Activated naive CD8-positive, alpha-beta T cell treated with anti-CD3 and anti-CD28 coated beads, Interleukin-2, amount 50 U/mL, for 24 hours (primary cell): ENCODE data around the gene NAALADL1.

Experiments
- ATAC-seq: fragments of 150-1000 bp; cut with Tn5 transposase; one replicate; pipeline ENCODE4 v1.10.0; 2021
- DNase-seq: peaks from one replicate; pipeline ENCODE4 v3.0.0; 2021
- H3K27ac Mint-ChIP-seq: one replicate; pipeline ENCODE4 v1.8.0; 2021; ENCODE audit warnings: mild to moderate bottlenecking, mixed read lengths
- H3K27me3 Mint-ChIP-seq: one replicate; pipeline ENCODE4 v1.8.0; 2021; ENCODE audit warnings: mixed read lengths
- H3K36me3 Mint-ChIP-seq: one replicate; pipeline ENCODE4 v1.8.0; 2021; ENCODE audit warnings: low read depth, mixed read lengths
- H3K4me1 Mint-ChIP-seq: one replicate; pipeline ENCODE4 v1.8.0; 2021; ENCODE audit warnings: mixed read lengths
- H3K4me3 Mint-ChIP-seq: one replicate; pipeline ENCODE4 v1.8.0; 2021; ENCODE audit warnings: mild to moderate bottlenecking, moderate library complexity, mixed read lengths
- H3K9me3 Mint-ChIP-seq: one replicate; pipeline ENCODE4 v1.8.0; 2021; ENCODE audit warnings: mixed read lengths

Gene NAALADL1

GRCh38 chr11:65058419-65059054, at the start of gene NAALADL1:
TSS of gene NAALADL1 (minus strand) at chr11:65058553. CDS start at chr11:65058521, 32 bp downstream.
- no peaks in the 10 kb centered on the region for H3K9me3 Mint-ChIP-seq
- H3K4me1 Mint-ChIP-seq, result peaks cover 8% of the 10 kb centered on the region
- H3K36me3 Mint-ChIP-seq, result no peaks in the 10 kb centered on the region
- peak within 1 kb of the TSS; percentile 14 for H3K27ac Mint-ChIP-seq
- H3K27me3 Mint-ChIP-seq, result no peaks in the 10 kb centered on the region
- H3K4me3 Mint-ChIP-seq, result no peak within 1 kb of the TSS
- DNase-seq (no peak), ATAC-seq (no peak)

- Mint-ChIP-seq H3K9me3 (no peaks in the 10 kb centered on the region), H3K27me3 (no peaks in the 10 kb centered on the region), H3K4me3 (no peak overlapping the region), H3K27ac (no peak overlapping the region), H3K36me3 (peaks cover 11% of the 10 kb centered on the region), H3K4me1 (peaks cover 19% of the 10 kb centered on the region)
- ATAC-seq (no peak), DNase-seq (no peak)
These were observed 49.6 kb upstream of the NAALADL1 start for GRCh38 chr11:65107751-65108468.

GRCh38 chr11:65107078-65107477, 48.7 kb upstream of the NAALADL1 start:
- H3K27ac Mint-ChIP-seq, result no peak overlapping the region
- DNase-seq, result no peak

GRCh38 chr11:65104628-65105027, 46.3 kb upstream of the NAALADL1 start:
- Mint-ChIP-seq H3K9me3 (no peaks in the 10 kb centered on the region), H3K36me3 (peaks cover 14% of the 10 kb centered on the region), H3K27ac (no peak overlapping the region), H3K27me3 (no peaks in the 10 kb centered on the region), H3K4me1 (no peaks in the 10 kb centered on the region), H3K4me3 (no peak overlapping the region)
- DNase-seq, result no peak
- ATAC-seq, result no peak

More at GRCh38 chr11:65107078-65107477, 48.7 kb upstream of the NAALADL1 start:
- Mint-ChIP-seq H3K36me3 (peaks cover 11% of the 10 kb centered on the region), H3K4me1 (peaks cover 17% of the 10 kb centered on the region), H3K9me3 (no peaks in the 10 kb centered on the region), H3K4me3 (no peak overlapping the region), H3K27me3 (no peaks in the 10 kb centered on the region)
- no peak for ATAC-seq

- peaks cover 2% of the 10 kb centered on the region for H3K4me1 Mint-ChIP-seq
- ATAC-seq (no peak), DNase-seq (no peak)
- H3K27me3 Mint-ChIP-seq, result no peaks in the 10 kb centered on the region
- no peak overlapping the region for H3K4me3 Mint-ChIP-seq
- H3K36me3 Mint-ChIP-seq, result peaks cover 19% of the 10 kb centered on the region
- H3K9me3 Mint-ChIP-seq, result no peaks in the 10 kb centered on the region
- H3K27ac Mint-ChIP-seq, result peak overlapping the region; percentile 7
These were observed 45.1 kb upstream of the NAALADL1 start for GRCh38 chr11:65103476-65103875.

GRCh38 chr11:65102142-65103095, 44.1 kb upstream of the NAALADL1 start:
- no peak for DNase-seq
- H3K4me1 Mint-ChIP-seq, result peaks cover 4% of the 10 kb centered on the region
- no peak overlapping the region for H3K4me3 Mint-ChIP-seq
- no peaks in the 10 kb centered on the region for H3K9me3 Mint-ChIP-seq
- no peaks in the 10 kb centered on the region for H3K27me3 Mint-ChIP-seq
- H3K36me3 Mint-ChIP-seq, result peaks cover 21% of the 10 kb centered on the region
- no peak for ATAC-seq
- no peak overlapping the region for H3K27ac Mint-ChIP-seq

- Mint-ChIP-seq H3K4me1 (peaks cover 12% of the 10 kb centered on the region), H3K36me3 (peaks cover 14% of the 10 kb centered on the region), H3K27me3 (no peaks in the 10 kb centered on the region), H3K27ac (no peak overlapping the region), H3K9me3 (no peaks in the 10 kb centered on the region), H3K4me3 (no peak overlapping the region)
- DNase-seq, result no peak
- no peak for ATAC-seq
These were observed 42.5 kb upstream of the NAALADL1 start for GRCh38 chr11:65100674-65101350.

- DNase-seq (no peak), ATAC-seq (no peak)
- H3K4me3 Mint-ChIP-seq, result peak overlapping the region; percentile 91
- peaks cover 9% of the 10 kb centered on the region for H3K36me3 Mint-ChIP-seq
- H3K9me3 Mint-ChIP-seq, result no peaks in the 10 kb centered on the region
- H3K4me1 Mint-ChIP-seq, result peaks cover 16% of the 10 kb centered on the region
- H3K27me3 Mint-ChIP-seq, result no peaks in the 10 kb centered on the region
- H3K27ac Mint-ChIP-seq, result peak overlapping the region; percentile 46
These were observed 38.6 kb upstream of the NAALADL1 start for GRCh38 chr11:65096926-65097325.

- peak; percentile 85 for DNase-seq
- Mint-ChIP-seq H3K27ac (peak within 1 kb of the TSS; percentile 90), H3K36me3 (peaks cover 9% of the 10 kb centered on the region), H3K9me3 (no peaks in the 10 kb centered on the region), H3K27me3 (no peaks in the 10 kb centered on the region), H3K4me3 (peak within 1 kb of the TSS; percentile 91), H3K4me1 (peaks cover 16% of the 10 kb centered on the region)
- peak; percentile 98 for ATAC-seq
These were observed 37.8 kb upstream of the NAALADL1 start, which contains the start of gene VPS51 for GRCh38 chr11:65095974-65096806. TSS of gene VPS51 (plus strand) at chr11:65096214. CDS start at chr11:65096251, 37 bp downstream.

GRCh38 chr11:65095427-65095826, 37.1 kb upstream of the NAALADL1 start:
- no peaks in the 10 kb centered on the region for H3K27me3 Mint-ChIP-seq
- H3K9me3 Mint-ChIP-seq, result no peaks in the 10 kb centered on the region
- H3K4me1 Mint-ChIP-seq, result peaks cover 16% of the 10 kb centered on the region
- peak overlapping the region; percentile 91 for H3K4me3 Mint-ChIP-seq
- DNase-seq (no peak), ATAC-seq (no peak)
- peak overlapping the region; percentile 90 for H3K27ac Mint-ChIP-seq
- H3K36me3 Mint-ChIP-seq, result peaks cover 9% of the 10 kb centered on the region

GRCh38 chr11:65090628-65091027, 32.3 kb upstream of the NAALADL1 start:
- Mint-ChIP-seq H3K4me3 (no peak overlapping the region), H3K4me1 (peaks cover 5% of the 10 kb centered on the region), H3K36me3 (peaks cover 12% of the 10 kb centered on the region), H3K27ac (no peak overlapping the region), H3K9me3 (no peaks in the 10 kb centered on the region), H3K27me3 (no peaks in the 10 kb centered on the region)
- no peak for DNase-seq
- no peak for ATAC-seq

- H3K4me1 Mint-ChIP-seq, result peaks cover 12% of the 10 kb centered on the region
- H3K36me3 Mint-ChIP-seq, result peaks cover 13% of the 10 kb centered on the region
- H3K27me3 Mint-ChIP-seq, result no peaks in the 10 kb centered on the region
- DNase-seq (no peak), ATAC-seq (no peak)
- H3K4me3 Mint-ChIP-seq, result no peak overlapping the region
- H3K27ac Mint-ChIP-seq, result no peak overlapping the region
- H3K9me3 Mint-ChIP-seq, result no peaks in the 10 kb centered on the region
These were observed 31.3 kb upstream of the NAALADL1 start for GRCh38 chr11:65089621-65090020.

- Mint-ChIP-seq H3K27me3 (no peaks in the 10 kb centered on the region), H3K9me3 (no peaks in the 10 kb centered on the region), H3K4me3 (no peak overlapping the region), H3K36me3 (peaks cover 25% of the 10 kb centered on the region), H3K4me1 (peaks cover 25% of the 10 kb centered on the region), H3K27ac (no peak overlapping the region)
- ATAC-seq (no peak), DNase-seq (no peak)
These were observed 29.5 kb upstream of the NAALADL1 start for GRCh38 chr11:65087827-65088226.
